DOHH2 (cell line): ENCODE measurements around the gene MROH2B.

Experiments
- EZH2phosphoT487 ChIP-seq: fragments of 200-600 bp; sonication (generic); IDR thresholded peaks from 2 replicates; pipeline ENCODE4 v1.6.1; 2017; ENCODE audit warnings: borderline replicate concordance, mild to moderate bottlenecking, antibody characterized with exemption, low read length, moderate library complexity, mixed read lengths
- TF ChIP-seq, protein P1 (sequence below): fragments of 200-600 bp; sonication (generic); IDR thresholded peaks from one replicate; pipeline ENCODE4 v1.5.1; 2014; ENCODE audit warnings: antibody characterized with exemption, mild to moderate bottlenecking, low read depth, low read length; ENCODE audit not compliant: poor library complexity, severe bottlenecking

DNA sequence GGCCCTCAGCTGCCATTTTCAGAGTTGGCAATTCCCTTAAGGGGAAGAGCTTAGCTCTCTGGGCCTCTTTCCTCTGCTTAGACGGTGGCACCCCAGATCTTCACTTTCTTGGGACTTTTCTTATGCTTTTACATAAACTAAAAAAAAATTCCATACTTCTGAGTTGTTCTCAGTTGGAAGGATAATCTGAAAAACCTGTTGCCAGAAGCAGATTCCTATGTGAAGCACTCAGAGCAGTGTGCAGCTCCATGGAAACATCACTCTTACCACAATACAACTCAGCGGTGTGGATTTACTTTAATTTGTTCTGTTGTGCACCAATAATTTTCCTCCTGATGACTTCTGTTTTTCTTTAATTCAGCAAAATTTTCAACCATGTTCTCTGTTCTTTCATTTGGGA, 44.1 kb upstream of the MROH2B start:
- TF ChIP-seq, protein P1, sequence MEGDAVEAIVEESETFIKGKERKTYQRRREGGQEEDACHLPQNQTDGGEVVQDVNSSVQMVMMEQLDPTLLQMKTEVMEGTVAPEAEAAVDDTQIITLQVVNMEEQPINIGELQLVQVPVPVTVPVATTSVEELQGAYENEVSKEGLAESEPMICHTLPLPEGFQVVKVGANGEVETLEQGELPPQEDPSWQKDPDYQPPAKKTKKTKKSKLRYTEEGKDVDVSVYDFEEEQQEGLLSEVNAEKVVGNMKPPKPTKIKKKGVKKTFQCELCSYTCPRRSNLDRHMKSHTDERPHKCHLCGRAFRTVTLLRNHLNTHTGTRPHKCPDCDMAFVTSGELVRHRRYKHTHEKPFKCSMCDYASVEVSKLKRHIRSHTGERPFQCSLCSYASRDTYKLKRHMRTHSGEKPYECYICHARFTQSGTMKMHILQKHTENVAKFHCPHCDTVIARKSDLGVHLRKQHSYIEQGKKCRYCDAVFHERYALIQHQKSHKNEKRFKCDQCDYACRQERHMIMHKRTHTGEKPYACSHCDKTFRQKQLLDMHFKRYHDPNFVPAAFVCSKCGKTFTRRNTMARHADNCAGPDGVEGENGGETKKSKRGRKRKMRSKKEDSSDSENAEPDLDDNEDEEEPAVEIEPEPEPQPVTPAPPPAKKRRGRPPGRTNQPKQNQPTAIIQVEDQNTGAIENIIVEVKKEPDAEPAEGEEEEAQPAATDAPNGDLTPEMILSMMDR: no peak
- no peak for TF ChIP-seq EZH2phosphoT487
